NT2/D1 (cell line): ENCODE measurements around the gene TAS2R60.

Experiments
- SUZ12 ChIP-seq: IDR thresholded peaks from 2 replicates; pipeline ENCODE4 v1.6.1; 2011; ENCODE audit not compliant: insufficient read length, insufficient read depth; ENCODE audit errors: extremely low read depth
- YY1 ChIP-seq: IDR thresholded peaks from 2 replicates; pipeline ENCODE4 v1.6.1; 2011; ENCODE audit not compliant: insufficient read length, insufficient read depth
- ZNF274 ChIP-seq: IDR thresholded peaks from 2 replicates; pipeline ENCODE4 v1.6.1; 2011; ENCODE audit warnings: mild to moderate bottlenecking, low read depth, low read length

GRCh38 chr7:143408686-143409561 is 34.3 kb upstream of the TAS2R60 start, which contains the start of gene EPHA1:
- TF ChIP-seq SUZ12 (no peak), ZNF274 (no peak), YY1 (no peak)
